ENCODE measurements around the gene ADORA2A.

- no peak for TF ChIP-seq HDGF (IDR thresholded peaks at IDR 0.05; ENCODE audit: borderline replicate concordance)
- no peak for TF ChIP-seq BHLHE40 (IDR thresholded peaks at IDR 0.05; ENCODE audit: borderline replicate concordance)
- TF ChIP-seq ARNT (IDR thresholded peaks at IDR 0.05): no peak
- TF ChIP-seq ZNF384 (IDR thresholded peaks at IDR 0.05): no peak
- no peak for TF ChIP-seq SUZ12 (IDR thresholded peaks at IDR 0.05)
- TF ChIP-seq ELF4 (IDR thresholded peaks at IDR 0.05): no peak
- no peak for TF ChIP-seq CTBP1 (IDR thresholded peaks at IDR 0.05; ENCODE audit: borderline replicate concordance)
- no peak for TF ChIP-seq FOXM1 (IDR thresholded peaks at IDR 0.05; ENCODE audit: borderline replicate concordance)
Measured at GRCh38 chr22:24443668-24444067, 16.3 kb downstream of the ADORA2A start.
